HG03439 (cell line): ENCODE results near the gene FZD8.
A peak's percentile ranks its signal among the peaks of the same experiment; 100 is the strongest.

Experiments used
- ATAC-seq: cut with Tn5 transposase; IDR thresholded peaks from one replicate; pipeline ENCODE4 v1.9.1; 2021; ENCODE audit warnings: mild to moderate bottlenecking, moderate library complexity; ENCODE audit not compliant: unreplicated experiment

FZD8 gene

GRCh38 chr10:35642793-35643114 lies 658 bp upstream of the FZD8 start:
- ATAC-seq, result no peak

- peak; percentile 38 for ATAC-seq
These were observed 441 bp downstream of the FZD8 start for GRCh38 chr10:35641676-35642034.

GRCh38 chr10:35640951-35641675 lies 983 bp downstream of the FZD8 start:
- ATAC-seq, result peak; percentile 34

GRCh38 chr10:35640474-35640873 lies 1.6 kb downstream of the FZD8 start:
- ATAC-seq, result peak; percentile 30

GRCh38 chr10:35639728-35640401 lies 2.2 kb downstream of the FZD8 start:
- ATAC-seq, result no peak

- ATAC-seq, result no peak
These were observed 2.9 kb downstream of the FZD8 start for GRCh38 chr10:35639021-35639727.

GRCh38 chr10:35638101-35638500 lies 4.0 kb downstream of the FZD8 start:
- no peak for ATAC-seq

- ATAC-seq, result no peak
These were observed 4.6 kb downstream of the FZD8 start for GRCh38 chr10:35637462-35637861.

- no peak for ATAC-seq
These were observed 5.1 kb downstream of the FZD8 start for GRCh38 chr10:35636956-35637355.

GRCh38 chr10:35635576-35635975 lies 6.5 kb downstream of the FZD8 start:
- peak; percentile 59 for ATAC-seq

GRCh38 chr10:35633006-35633980 lies 8.8 kb downstream of the FZD8 start:
- ATAC-seq, result no peak

GRCh38 chr10:35632027-35632426 lies 10.1 kb downstream of the FZD8 start:
- ATAC-seq, result no peak

- ATAC-seq, result no peak
These were observed 10.7 kb downstream of the FZD8 start for GRCh38 chr10:35631404-35631803.

- ATAC-seq, result no peak
These were observed 15.1 kb downstream of the FZD8 start for GRCh38 chr10:35626971-35627507.

GRCh38 chr10:35614312-35614711 lies 27.8 kb downstream of the FZD8 start:
- no peak for ATAC-seq

GRCh38 chr10:35613597-35614226 lies 28.4 kb downstream of the FZD8 start:
- ATAC-seq, result no peak

- ATAC-seq, result no peak
These were observed 29.0 kb downstream of the FZD8 start for GRCh38 chr10:35613107-35613440.

- ATAC-seq, result no peak
These were observed 29.6 kb downstream of the FZD8 start for GRCh38 chr10:35612385-35613106.

GRCh38 chr10:35611750-35612149 lies 30.3 kb downstream of the FZD8 start:
- ATAC-seq, result no peak

GRCh38 chr10:35608328-35608672 lies 33.8 kb downstream of the FZD8 start:
- ATAC-seq, result no peak
